AML-193 (cell line): ENCODE measurements around the gene SLC30A7.
A peak's percentile ranks its signal among the peaks of the same experiment; 100 is the strongest.

ENCODE experiments used
- DNase-seq, 2 experiments: peaks; one replicate each; lab custom pipeline; 2025; lab: John Stamatoyannopoulos, UW

Gene SLC30A7

DNA sequence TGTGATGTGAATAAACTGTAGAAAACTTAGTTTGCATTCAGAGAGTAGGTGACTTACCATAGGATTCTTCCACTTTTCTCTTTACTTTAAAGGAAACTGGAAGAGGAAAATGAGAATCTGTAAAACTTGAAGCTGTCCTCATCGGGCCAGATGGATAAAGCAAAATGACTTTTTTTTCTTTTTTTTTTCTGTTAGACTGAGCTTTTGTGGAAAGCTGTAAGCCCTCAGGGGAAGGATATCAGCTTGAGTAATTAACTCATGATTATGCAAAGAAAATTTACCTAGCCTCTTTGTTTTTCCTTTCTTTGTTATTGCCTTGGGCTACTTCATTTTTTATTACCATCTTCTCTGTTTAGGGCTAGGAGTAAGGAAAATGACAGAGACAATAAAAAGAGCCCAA lies 76.3 kb downstream of the SLC30A7 start:
- DNase-seq = no peak

DNA sequence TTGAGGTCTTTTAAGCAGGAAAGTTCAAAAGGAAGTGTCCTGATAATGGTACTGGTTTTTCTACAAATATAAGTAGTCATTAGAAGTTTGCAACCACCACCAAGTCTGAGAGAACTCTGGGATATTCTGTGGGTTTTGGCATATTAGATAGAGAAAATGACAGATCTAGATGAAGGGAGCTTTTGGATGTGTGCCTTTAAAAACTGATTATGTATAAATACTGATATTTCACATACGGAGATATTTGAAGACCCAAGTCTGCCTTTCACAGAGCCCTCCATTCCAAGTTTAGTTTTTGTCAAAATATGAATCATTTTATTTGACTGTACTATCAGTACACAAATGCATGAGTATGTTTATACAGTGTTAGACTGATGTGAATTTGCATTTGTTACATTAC lies 81.0 kb downstream of the SLC30A7 start:
- DNase-seq = no peak

DNA sequence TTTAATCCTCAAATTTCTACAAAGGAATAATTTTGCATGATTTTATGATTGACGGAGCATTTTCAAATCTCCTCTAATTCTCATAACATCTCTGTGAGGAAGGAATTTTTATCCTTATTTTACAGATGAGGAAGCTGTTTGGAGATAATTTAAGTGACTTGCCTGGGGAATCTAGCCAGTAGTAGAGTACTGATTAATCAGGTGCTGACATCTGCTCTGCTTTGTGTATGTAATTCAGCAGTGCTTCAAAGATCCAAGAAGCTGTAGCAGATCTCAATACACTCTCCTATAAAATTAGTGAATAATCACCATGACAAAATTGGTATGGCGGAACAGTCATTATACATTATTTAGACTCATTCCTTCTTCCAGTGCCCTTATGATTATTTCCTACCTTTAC lies 83.7 kb downstream of the SLC30A7 start:
- no peak for DNase-seq

DNA sequence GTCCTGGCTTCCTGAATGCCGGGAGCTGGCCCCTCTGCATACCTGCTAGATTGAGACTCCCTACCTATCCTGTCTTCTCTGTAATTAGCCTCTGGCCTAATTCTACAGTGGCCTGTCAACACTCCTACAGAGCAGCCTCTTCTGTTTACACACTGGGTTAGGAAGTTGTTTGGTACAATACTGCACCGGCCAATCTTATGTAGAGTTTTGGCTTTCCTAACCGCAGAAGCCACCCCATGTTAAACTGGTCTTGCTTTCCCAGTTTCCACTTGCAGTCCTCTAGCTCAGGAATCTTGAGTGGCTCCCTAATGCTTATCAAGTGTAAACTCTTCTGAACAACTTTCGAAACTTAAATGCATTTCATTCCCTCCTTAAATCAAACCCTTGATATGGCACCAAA lies 86.9 kb downstream of the SLC30A7 start:
- DNase-seq = no peak

DNA sequence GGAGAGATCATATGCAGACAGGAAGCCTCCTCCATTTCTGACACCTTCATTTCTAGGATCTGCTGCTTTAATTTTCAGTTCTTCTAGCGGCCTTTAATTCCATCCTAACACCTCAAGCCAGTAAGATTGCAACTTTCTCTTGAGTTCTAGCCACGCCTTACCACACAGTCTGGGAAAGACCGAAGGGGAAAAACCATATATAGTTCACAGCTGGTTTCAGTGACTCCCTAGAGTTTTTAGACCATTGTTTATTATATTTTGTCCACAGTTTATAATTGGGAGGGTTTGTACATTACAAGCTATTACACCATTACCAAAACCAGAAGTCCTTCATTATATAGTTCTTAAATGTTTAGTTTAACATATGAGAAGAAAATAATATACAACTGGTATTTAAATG lies 92.2 kb downstream of the SLC30A7 start:
- no peak for DNase-seq

DNA sequence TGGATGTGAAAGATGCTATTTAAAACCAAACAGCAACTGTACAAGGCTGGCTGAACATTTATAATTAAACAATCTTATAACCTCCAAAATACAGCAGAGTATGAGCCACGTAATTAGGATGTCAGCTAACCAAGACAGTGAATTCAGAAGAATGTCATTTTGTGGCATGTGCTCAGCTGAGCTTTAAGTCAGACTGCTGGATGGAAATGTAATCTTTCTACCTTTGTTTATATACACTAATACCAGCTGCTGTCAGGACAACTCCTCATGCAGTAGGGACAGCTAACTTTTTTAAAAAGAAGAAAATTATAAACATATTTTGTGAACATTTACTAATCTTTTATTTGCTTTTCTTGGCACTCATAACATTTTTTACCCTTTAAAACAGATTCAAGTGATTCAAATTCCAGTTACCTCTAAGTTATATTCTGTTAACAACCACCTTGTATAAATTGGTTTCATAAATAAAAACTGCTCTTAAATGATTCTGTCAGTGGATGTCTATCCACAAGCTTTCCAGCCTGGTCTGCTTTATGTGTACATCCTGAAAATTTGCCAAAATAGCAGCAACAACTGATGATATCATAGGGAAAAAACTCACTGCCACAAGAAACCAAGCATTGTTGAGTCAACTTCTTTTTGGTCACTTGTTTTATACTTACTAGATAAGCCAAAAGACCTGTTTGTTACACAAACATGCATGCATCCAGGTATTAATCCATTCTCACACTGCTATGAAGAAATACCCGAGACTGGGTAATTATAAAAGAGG lies 93.6 kb downstream of the SLC30A7 start:
- DNase-seq = no peak

DNA sequence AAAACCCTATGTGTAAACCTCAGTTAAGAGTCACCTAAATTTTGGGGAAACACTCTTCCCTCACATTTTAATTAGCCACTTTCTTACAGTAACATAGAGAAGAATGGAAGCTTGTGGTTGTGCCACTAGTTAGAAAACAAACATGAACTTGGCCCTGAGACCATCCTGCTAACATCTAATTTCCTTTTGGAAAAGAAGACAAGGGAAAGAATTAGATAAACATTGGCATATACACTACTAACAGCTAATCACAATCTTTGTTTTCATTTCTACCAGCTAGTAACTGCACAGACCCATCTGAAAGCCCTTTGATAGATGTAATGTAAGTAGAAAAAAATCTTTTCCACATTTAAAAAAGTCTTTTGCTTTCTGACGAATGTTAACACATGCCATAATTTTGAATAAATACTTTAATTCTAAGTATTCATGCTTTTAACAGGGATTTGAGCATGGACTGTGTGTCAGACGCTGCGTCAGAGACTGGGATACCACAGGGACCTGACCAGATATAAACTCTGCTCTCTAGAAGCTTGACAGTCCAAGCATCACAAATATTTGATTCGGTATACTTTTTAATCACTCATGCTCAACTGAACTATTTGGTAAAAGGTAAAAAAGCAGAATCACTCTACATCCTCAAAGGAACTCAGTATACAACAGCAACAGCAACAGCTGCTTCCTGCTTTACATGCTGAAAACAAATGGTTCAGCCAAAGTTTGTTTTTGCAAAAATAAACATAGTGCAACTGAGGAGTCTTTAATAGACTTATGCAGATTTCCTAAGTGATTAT lies 99.5 kb downstream of the SLC30A7 start:
- DNase-seq = no peak

DNA sequence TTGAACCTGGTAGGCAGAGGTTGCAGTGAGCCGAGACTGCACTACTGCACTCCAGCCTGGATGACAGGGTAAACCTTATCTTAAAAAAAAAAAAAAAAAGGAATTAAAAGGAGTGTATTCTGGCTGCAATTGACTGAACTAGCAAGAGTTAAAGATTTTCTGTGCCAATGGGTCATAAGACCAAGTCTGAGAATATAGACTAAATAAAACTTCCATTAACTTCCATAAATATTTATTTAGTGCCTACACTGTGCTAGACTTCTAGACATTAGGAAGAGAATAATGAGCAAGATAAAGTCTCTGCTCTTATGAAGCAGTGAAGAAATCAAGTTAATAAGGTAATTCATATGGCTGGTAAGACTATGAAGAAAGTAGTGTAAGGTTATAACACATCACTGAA lies 102.5 kb downstream of the SLC30A7 start:
- DNase-seq = no peak

DNA sequence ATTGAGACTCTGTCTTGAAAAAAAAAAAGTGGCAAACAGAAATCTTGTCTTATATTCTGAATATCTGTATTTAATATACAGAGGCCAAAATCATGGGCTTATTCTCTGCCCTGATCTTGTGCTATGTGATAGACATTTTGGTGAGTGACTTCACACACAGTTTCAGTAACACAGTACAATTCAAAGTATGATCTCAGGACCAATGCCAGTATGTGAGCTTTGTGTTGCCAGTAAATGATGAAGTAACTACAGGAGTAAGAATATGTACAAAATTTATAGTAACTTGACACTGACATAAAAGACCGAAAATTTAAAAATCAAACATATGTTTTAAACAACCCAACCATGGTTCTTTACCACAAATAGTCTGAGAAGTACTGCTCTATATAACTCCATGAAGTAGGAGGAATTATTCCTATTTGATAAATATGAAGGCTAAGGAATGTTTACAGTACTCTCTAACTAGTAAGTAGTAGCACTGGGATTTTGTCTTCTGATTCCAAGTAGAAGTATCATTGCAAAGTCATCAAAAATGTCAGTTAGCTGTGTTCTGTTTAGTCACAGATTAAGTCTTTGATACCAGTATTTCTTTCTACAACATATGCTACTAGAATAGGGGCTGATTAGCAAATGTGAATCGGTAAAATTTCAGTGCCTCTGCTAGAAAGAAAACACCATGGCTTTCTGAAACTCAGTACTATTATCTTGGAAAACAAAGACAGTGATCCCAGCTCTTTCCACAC lies 104.4 kb downstream of the SLC30A7 start:
- DNase-seq = no peak

DNA sequence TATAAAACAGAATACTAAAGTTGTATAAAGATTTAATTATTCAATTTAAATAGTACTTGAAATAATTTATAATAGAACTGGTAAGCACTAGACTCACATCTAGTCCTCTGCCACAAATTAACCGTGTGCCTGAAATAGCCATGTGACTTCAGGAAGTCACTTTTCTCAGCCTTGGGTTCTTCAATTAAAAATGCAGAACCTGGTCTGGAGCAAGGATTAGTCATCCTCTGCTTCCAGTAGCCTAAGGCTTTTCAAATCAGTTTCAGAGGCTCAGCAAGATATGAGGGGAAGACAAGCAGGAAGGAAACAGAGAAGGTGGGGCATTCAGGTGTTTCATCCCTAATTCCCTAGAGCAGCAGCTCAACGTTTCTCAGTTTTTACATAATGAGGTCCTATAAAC lies 106.7 kb downstream of the SLC30A7 start:
- DNase-seq = peak; percentile 74 to 91

DNA sequence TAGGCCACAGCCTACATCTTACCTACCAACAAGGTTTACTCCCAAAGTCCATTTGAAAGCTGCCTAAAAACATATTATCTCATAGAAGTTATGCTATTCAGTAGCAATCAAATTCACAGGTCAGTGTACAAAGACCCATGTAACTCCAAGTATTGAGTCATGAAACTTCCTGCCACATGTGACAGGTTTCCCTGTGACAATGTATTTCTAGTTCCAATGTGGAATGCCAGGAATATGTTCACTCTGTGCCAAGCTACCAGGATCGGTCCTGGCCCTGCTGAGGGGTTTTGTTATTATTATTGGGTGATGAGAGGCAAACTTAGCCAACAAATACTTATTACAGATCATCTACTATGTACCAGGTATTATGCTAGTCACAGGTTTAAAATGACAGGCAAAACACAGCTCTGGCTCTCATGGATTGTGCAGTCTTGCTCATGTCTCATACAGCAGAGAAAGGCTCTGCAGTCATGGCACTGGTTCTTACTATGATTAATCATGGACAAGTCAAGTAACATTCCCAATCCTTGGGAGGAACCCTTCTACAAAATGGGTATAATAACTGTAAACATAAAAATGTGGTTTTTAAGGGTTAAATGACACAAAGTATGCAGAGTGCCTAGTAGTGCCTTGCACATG lies 107.2 kb downstream of the SLC30A7 start:
- DNase-seq = no peak

DNA sequence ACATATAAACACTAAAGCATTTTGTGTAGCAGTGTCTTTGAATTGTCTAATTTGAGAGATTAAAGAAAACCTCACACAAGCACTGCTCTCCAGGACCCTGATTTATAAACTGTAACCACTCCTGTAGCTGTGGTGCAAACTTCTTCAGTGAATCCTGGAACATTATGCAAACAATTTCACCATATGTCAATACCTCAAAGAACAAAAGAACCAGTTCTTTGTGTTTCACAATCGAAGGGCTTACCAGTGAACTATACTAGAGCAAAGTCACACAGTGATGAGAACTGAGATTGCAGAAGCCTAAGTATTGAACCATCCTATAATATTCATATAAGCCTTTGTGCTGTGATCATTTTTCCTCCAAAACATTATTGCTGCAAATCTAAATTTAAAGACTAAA lies 108.2 kb downstream of the SLC30A7 start:
- peak; percentile 48 to 52 for DNase-seq

DNA sequence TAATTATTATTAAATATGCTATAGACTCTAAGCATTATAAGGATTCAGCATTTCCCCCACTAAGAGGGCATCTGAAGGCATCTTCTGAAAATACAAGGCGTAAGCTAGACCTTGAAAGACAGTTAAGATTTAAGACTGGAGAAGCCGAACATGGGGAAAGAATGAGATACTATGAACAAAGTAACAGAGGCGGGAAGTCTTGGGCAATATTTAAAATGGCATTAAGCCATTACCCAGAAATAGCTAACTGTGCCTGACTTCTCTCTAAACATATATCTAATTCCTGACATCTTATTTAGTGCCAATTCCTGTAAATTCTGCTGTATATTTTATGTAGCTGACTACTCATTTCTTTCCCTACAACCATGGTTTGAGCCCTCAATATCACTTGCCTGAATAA lies 108.8 kb downstream of the SLC30A7 start:
- no peak for DNase-seq

DNA sequence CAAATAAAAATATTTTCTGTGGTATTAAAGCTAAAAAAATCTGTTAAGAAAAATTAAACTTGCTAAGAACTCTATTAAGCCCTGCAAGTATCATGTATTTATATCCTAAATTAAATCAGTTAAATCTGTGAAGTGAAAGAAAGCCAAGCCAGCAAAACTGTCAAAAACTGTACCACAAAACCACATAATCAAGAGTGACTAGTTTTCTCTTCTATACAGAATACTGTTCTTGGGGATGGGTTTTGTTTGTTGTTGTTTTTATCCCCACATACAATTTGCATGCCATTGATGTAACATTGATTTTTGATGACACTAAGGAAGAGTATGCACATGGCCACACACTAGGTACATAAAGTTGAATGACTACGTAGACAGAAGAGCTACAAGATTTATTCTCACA lies 109.3 kb downstream of the SLC30A7 start:
- DNase-seq = no peak

DNA sequence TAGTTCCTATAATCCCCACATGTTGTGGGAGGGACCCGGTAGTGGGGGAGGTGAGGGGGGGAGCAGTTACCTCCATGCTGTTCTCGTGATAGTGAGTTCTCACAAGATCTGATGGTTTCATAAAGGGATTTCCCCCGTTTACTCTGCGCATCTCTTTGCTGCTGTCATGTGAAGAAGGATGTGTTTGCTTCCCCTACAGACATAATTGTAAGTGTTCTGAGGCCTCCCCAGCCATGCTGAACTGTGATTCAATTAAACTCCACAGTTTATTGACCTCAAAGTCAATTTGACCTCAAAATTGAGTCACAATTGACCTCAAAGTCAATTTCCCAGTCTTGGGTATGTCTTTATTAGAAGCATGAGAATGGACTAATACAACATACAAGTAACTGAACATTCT lies 110.0 kb downstream of the SLC30A7 start:
- no peak for DNase-seq

DNA sequence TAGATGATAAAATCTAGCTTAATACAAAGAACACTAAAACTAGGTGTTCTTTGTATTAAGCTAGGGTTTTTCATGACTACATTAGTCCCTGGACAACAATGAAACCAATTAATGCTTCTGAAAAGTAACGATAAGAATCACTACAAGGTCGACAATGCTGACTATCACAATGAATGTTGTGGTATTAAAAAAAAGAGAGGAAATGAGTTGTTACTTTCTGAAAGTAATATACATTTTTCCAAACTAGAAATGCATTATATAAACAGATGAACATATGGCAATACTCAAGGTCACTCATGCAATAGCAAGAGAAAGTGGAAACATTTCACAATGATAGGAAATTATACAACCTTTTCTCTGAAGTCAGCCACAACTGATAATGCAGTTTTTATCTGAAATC lies 110.7 kb downstream of the SLC30A7 start:
- DNase-seq = peak; percentile 33 to 35

DNA sequence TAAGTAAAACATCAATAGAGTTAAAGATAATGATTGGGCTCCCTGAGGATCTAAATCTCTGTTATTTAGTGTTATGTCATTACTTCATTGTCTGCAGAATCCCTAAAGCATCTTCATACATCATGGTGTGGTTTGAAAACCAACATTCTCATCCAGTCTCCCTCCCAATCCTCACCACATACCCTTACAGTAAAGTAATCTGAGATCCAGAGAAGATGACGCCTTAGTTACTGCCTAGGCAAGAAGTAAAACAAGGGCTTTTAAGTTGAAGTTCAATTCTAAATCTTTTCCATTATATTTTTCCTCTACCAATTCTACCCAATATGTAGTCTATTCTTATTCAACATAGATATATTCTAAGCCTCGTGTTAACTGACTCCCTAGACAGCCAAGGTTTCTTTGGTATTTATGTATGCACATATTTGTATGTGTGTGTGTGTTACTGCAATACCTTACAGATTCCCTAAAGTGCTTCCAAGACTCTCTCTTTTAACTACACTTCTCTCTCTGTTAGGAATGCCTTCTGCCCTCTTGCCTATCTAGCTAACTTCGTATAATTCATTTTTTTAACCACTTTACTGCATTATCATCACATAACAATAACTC lies 112.4 kb downstream of the SLC30A7 start:
- no peak for DNase-seq

DNA sequence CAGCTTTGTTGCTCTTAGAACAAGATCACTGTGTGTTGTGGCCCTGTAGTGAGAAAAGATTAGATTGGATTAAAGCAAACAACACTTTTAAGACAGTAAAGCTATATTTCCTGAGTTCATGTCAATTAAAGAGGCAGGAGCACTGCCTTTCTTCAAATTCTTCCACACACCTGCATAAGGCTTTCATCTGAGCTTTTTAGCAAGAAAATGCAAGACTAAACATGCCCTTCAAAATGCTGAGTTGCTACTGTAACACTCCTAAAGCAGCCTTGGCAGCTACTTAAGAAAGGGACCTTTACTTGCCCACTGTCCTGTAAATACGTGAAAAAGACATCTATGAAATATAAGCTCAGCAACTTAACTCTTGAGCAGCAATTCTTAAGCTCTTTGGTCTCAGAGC lies 117.9 kb downstream of the SLC30A7 start:
- no peak for DNase-seq

DNA sequence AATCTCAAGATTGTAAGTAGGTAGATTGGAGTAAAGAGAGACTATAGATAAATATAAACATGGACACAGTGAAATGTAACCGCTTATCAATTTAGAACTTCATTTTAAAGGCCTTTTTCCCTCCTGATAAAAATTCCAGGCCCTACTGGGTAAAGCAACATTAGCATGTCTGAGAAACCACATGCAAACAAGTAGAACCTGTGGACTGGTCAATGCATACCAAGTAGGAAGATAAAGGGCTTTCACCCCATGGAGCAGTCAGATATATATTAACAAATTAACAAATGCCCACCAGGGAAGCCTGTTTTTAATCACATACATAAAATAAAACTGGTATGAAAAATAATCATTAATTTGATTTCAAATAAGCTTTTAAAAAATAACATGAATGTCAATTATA lies 121.6 kb downstream of the SLC30A7 start:
- no peak for DNase-seq

DNA sequence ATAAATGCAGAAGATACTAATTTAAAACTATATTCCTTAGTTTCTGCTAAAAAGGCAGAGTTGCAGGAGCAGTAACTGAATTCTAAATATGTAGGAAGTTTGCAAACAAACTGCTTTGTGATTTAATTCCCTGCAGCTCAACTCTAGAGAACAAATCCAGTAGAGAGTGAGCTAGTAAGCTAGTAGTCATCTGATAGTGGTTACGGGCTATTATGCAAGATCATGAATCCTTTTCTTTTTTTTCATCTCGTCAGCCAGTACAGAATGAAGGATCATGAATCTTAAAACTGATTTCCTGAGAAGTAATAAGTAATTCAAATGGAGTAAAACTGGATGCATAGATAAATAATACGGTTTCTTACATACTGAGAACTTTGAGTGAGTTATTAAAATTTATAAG lies 126.4 kb downstream of the SLC30A7 start:
- peak in 1 of 2 experiments; percentile 6 for DNase-seq

DNA sequence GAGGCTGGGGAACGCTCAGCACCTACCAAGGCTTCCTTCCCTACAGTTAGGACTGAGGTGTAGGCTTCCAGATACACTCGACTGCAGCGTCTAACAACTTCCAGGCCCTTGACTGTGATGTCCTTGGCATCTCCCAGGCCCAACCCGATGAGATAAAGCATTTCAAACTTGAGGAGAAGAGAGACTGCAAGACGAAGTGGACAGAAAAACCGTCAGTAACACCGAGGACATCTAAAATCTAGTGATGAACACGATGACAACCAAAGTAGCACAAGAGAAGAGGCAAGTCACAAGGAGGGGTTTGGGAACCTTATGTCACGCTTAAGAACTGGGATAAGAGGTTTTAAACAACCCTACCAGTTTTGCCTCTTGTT lies 129.4 kb downstream of the SLC30A7 start:
- DNase-seq = peak in 1 of 2 experiments; percentile 44
